ENCODE data around the gene ZNF677.

DNA sequence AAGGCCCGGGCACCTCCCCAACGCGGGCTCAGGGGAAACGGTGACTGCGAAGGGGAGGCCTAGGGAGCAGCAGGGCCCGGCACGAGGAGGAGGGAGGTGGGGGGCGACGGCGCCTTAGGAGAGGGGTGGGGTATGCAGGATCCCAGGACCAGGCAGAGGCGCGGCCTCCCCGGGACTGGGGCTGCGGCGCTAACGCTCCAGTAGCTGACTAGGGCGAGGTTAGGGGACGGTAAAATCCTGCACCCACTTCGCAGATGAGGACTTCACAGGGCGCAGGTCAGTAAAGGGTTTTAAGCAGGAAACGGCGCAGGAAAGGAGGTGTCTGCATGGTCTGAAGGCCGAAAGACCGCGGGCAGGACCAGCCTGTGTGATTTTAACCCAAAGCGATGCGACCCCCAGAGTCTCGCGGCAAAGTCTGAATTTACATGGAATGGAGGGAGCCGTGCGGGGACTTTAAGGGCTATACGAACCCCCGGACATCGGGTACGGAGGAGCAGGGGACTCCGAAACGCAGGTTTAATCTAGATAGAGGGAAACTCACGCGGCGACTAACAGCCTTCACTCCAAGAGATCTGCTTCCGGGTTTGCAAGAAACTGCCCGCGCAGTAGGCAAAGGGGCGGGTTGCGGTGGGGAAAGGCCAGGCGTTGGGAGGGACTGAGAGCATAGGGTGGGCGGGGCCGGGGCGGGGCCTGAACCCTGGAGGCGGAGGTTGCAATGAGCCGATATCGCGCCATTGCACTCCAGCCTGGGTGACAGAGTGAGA is 61.7 kb downstream of the ZNF677 start, which contains the start of gene ZNF665:
- TF ChIP-seq, protein P1, sequence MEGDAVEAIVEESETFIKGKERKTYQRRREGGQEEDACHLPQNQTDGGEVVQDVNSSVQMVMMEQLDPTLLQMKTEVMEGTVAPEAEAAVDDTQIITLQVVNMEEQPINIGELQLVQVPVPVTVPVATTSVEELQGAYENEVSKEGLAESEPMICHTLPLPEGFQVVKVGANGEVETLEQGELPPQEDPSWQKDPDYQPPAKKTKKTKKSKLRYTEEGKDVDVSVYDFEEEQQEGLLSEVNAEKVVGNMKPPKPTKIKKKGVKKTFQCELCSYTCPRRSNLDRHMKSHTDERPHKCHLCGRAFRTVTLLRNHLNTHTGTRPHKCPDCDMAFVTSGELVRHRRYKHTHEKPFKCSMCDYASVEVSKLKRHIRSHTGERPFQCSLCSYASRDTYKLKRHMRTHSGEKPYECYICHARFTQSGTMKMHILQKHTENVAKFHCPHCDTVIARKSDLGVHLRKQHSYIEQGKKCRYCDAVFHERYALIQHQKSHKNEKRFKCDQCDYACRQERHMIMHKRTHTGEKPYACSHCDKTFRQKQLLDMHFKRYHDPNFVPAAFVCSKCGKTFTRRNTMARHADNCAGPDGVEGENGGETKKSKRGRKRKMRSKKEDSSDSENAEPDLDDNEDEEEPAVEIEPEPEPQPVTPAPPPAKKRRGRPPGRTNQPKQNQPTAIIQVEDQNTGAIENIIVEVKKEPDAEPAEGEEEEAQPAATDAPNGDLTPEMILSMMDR (conservative IDR thresholded peaks at IDR 0.05 in 1 of 2, IDR thresholded peaks at IDR 0.05 in 1 of 2; ENCODE audit: low read depth in 1 of 2, low read length in 2 of 2) = no peak
- no peak for TF ChIP-seq EZH2 (IDR thresholded peaks at IDR 0.05; ENCODE audit: low read length, missing control alignments)

Measured in fibroblast of lung (primary cell).